GM03348 (cell line): ENCODE data around the gene GBF1.
"Not testable (repeated sequence)": the region's sequence is repeated elsewhere in the genome, so short reads cannot be mapped to it uniquely, and the experiment has no call there.

Experiments
- DNase-seq: peaks from one replicate; pipeline ENCODE4 v3.0.0; 2012; ENCODE audit warnings: low spot score

The GBF1 gene

DNA sequence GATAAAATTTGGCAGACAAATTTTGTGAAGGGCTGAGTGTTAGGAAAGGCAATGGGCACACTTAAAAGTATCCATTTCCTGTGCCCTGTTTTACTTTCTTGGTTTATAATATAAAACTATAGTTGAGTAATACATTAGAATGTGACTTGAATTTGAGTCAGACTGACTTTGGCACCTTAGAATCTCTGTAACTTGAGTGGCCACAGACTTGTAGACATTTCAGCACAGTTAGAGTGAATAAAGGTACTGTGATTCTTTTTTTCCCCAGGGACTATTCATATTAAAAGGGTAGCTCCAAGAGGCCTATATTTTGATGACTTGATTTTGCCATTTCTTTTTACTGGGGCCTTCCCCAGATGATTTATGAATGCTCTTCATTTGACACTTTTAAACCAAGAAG, 22.4 kb downstream of the GBF1 start:
- peak; percentile 50 for DNase-seq

DNA sequence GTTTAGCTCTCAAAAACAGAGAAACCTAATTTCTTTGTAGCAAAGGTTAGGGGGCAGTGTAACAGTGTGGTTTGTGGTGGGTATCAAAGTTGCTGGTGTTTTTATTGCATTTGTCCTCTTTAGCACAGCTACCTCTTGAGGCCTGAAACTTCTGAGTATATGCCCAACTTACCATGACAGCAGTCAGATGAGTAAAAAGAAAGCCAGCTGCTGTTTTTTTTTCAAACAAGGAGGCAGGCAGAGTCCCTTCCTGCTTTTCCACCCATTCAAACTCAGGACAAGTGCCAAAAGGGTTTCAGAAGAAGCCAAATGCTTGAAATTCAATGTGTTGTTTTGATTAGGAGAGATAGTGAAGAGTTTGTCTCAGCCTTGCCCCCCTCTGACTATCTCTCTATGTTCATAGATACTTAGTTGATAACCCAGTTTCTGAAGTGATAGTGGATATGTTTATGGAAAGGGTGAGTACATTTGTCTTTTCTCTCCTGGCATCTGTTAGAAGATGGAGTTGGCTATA, 23.1 kb downstream of the GBF1 start:
- DNase-seq, result peak; percentile 26

DNA sequence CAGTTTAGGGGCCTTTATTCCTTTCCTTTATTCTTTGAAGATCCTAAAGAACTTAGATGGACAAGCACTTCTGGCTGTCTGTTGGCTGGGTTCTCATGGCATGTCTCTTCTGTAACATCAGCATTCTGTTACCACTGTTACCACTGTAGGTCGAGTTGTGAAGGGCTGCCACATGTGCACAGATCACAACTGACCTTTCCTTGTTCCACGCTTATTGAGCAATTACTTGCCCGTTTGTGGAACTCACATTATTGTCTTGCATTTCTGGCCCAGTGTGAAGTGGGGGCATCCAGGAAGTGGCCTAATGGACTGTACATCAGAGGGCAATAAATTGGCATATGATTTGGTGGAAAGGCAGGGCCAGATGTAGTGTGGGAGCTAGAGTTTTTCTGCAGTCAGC, 23.7 kb downstream of the GBF1 start:
- DNase-seq, result no peak

DNA sequence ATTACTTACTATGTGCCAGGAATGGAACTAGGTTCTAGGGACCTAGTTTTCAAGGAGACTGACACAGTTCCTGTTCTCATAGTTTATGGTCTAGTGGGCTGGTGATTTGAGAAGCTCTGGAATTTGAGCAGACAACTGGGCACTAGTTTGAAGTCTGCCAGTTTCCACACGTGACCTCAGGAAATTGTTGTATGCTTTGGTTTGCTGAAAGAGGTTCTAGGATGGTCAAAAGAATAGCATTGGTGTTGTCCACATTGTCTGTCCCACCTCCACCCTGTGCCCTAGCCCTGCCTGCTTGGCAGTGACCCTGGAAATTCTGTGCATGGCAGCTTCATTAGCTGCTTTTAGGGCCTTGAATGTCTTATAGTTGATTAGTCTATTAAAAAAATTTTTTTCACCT, 28.7 kb downstream of the GBF1 start:
- peak; percentile 11 for DNase-seq

DNA sequence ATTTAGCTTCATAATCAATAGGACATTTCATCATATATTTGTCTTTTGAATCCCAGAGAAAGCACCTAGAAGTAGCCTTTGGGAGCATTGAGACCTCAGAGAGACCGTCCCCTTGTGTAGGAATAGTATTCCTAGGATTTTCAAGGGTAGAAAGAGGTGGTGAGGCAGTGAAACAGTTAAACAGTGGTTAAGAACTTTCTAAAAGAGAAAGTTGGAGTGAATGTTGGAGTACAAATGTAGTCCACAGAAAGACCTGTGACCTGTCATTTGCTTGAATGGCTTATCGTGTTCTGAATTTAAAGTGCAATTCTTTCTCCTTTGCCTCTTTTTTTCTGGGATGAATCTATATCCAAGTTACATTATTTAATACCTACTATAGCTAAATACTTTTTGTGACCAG, 30.0 kb downstream of the GBF1 start:
- DNase-seq, result no peak

DNA sequence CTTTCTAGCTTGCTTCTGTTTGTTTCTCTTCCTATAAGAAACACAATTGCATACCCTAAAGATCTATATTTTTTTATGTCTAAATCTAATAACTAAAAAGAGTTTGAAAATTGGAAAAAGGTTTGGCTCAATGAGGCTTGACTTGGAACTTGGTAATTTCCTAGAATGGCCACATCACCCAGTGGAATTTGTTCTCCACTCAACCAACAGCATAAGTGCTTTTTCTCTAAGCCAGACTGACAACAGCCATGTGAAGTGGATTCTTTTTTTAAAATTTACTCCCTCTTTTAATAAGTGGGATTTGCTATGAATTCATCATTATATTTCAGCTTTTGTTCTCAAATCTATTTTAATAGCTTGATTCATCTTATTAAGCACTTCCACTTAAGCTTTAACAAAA, 33.8 kb downstream of the GBF1 start:
- DNase-seq, result no peak

DNA sequence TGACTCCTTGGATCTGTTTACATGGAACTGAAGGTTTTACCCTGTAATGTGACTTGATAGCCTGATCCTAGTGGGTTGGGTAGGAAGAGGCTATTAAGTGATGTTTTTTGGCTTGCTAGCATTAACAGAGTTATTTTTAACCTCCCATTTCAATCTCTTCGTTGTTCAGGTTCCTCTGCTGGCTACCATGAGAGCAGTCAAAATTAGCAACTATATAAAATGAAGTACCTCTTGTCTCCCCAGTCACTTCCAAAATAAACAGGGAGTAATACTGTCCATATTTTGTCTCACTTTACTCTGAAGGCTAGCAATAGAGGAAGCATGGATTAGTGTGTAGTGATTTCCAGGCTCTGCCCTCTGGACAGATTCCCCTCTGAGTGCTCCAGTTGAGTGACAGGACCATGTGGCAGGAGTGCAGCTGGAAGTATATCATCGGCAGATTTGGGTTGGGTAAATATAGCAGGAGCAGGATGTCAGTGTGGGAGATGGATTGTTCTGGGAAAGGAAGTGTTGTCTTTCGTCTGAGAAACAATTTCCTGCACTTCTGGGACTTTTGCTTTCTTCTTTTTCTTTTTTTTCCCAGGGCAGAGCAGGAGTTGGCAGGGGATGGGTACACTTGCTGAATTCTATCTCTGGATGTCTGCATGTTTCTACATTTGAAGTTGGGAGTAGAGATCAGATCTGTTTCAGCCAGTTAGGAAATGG, 35.2 kb downstream of the GBF1 start:
- peak; percentile 20 for DNase-seq

DNA sequence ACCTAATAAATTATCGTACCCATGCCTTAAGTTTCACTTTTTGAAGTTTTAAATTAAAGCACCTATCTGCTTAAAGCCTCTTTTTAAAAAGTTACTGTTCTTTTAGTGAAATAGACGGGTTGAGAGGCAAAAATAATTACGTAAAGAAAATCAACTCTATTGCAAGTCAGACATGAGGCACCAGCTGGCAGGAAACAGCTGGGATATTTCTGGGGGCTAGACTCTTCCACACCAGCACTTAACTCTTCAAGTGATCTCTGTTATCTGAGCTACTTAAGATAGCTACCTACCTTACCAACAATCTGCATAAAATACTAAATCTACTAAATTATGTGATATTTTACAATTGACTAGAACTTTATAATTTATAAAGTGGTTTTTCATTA, 35.8 kb downstream of the GBF1 start:
- DNase-seq, result peak; percentile 14

DNA sequence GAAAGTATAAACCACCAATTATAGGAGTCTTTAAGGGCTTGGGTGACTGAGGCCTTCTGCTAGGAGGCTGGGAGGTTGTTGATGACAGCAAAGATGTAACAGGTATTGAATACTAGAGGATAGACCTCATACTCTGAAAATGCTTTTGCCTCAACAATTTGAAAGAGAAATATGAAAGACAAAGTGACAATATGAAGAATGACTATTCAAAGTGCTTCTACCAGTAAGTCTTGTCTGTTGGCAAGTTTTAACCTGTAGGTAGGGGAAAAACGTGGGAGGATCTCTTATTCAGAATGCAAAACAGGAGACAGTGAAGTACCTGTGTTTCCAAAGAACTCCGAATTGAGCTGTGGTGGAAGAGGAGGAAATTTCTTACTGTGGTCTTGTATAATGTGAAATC, 38.2 kb downstream of the GBF1 start:
- DNase-seq, result no peak

DNA sequence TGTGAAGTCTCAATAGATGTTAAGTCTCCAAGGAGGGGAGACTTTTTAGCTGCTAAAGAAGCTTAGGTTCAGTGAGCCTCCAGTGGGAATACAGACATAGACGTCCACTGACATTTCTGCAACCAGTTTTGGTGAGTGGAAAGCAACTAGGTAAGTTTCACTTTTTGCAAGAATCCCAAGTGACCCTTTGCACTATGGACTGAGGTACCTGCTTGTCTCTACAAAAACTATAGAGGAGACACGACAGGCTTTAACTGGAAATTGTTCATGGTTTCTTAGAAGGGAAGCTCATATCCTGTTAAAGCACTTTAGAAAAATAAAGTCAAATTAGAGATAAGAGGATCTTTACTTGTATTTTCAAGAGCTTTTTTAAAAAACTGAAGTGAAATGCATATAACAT, 38.6 kb downstream of the GBF1 start:
- no peak for DNase-seq

DNA sequence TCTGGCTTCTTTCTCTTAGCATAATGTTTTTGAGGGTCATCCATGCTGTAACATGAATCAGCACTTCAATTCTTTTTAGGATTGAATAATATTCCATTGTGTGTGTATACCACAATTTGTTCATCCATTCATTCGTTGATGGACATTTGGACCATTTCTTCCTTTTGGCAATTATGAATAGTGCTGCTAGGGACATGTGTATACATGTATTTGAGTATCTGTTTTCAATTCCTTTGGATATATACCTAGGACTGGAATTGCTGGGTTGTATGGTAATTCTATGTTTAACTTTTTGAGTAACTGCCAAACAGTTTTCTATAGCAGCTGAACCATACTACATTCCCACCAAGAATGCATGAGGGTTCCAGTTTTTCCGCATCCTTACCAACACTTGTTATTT, 39.2 kb downstream of the GBF1 start:
- DNase-seq, result no peak

DNA sequence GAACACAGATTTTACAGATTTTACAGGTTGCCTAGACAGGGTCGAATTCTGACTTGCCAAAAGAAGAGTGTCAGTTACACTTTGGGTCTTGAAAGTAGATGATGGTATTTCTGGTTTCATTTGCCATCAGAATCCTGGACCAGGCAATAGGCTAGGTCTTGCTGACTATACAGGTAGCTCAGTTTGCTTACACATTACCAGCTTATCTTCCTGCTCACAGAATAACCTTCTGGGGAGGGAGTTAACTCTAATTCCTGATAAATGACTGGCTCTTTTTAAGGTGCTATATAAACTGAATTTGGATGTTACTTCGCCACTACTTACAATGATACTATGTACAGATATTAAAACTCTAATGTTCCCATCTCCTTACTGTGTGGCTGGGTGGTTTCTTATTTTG, 39.8 kb downstream of the GBF1 start:
- DNase-seq, result no peak

DNA sequence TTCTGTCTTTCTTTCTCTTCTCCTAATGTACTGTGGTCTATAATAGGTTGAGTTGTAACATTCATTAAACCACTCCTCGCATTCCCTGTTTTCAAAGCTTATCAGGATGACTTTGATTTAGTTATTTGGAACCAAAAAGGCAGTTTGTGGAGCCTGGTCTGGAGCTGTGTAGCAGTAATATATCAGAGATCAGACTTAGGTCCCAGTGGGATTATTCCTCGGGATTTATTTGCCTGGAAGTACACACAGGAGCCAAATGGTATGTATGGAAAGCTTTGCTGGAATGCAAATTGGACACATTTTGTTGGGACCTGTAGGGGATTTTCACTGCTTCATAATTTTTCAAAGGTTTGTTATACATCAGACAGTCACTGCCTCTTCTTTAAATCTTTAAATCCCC, 40.9 kb downstream of the GBF1 start:
- DNase-seq, result no peak

DNA sequence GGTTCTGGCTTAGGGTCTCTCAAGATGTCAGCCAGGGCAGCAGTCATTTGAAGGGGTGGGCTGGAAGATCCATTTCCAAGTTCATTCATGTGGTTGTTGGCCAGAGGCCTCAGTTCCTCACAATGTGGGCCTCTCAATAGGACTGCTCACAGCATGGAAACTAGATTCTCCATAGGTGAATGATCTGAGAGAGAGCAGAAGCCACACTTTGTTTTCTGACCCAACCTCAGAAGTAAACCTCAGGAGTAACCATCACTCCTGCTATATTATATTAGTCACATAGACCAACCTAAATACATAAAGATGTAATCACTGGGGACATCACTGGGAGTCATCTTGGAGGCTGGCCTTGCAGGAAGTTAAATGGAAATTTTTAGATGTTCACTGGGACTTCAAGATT, 42.2 kb downstream of the GBF1 start:
- no peak for DNase-seq

DNA sequence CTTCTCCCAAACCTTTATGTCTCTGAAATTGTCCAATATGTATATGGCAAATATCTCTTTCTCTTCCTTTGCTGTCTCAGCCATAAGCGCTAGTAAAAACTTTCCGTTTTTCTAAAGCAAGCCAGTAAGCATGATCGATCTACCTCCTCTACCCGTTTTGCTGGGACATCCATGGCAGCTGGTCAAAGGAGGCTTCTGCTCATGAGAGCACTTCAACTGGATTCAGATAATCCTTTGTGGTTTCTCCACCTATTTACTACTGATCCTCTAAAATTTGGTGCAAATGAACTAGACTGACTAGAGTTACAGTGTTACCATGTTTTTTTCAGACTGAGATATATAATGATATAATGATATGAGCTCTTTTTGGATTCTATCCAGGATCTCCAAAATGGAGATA, 42.7 kb downstream of the GBF1 start:
- DNase-seq, result no peak

DNA sequence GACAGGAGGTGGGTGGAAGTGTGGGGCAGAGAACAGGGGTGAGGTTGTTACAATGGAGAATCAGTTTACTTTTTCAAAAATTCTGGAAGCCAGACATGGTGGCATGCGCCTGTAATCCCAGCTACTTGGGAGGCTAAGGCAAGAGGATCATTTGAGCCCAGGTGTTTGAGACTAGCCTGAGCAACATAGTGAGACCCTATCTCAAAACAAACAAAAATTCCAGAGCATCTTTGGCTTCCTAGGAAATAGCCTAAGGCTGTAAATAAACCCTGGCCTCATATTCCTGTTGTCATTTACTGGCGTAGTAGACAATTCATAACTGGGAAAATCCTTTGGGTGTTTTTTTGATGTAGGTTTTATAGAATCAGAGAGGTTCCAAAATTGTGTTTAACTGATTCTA, 44.0 kb downstream of the GBF1 start:
- DNase-seq, result no peak

DNA sequence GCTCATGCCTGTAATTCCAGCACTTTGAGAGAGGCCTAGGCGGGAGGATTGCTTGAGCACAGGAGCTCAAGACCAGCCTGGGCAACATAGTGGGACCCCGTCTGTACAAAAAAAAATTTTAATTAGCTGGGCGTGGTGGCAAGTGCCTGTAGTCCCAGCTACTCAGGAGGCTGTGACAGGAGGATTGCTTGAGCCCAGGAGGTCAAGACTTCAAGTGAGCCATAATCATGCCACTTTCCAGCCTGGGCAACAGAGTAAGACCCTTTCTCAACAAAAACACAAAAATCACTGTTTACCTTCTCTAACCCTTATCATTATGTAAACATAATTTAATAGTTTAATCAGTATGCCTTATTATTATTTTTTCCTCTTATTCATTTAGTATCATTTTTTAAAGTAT, 44.5 kb downstream of the GBF1 start:
- no peak for DNase-seq

DNA sequence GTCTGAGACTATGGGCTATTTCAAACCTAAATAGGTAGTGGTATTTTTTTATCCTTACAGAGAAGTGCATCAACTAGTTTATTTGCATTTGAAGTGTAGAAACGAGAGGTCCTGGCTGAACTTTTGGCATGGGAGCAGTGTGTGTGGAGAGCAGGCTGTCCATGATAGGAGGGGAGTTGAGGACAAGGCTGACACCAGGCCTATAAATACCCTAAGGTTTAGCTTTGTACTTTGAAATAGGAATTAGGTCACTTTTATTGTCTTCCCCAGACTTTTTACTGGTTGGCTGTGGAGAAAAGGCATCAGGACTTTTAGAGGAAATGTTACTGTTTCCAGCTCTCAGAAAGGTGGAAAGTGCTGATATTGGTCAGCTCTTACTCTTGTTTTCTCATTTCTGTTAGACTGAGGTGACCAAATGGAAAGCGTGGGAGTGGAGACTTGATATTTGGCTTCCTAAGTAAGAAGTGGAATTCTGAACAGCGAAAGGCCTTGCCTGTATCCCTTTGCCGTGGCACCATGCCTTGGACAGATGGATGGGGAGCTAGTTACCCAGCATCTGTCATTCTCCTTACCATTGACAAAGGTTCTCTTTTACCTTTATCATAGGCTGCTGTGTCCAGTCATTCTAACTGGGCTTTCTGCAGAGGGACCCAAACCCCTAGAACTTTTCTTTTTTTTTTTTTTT, 46.0 kb downstream of the GBF1 start:
- no peak for DNase-seq

DNA sequence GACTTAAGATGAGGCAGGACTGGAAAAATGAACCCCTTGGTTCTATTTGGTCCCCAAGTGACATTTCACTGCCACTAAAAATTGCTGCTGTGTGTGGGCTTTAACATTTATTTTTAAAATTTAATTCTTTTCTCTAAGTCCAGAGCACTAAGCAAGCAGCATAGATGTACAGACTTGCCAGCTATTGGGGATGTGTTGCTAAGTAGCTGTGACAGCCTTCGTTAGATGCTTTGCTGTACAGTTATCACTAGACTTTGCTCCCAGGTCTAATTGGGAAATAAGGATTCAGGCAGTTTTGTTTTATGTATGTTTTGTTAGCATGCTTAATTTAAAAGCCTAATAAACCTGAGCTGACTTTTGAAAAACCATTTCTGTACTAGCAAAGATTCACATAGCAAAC, 51.8 kb downstream of the GBF1 start:
- no peak for DNase-seq

DNA sequence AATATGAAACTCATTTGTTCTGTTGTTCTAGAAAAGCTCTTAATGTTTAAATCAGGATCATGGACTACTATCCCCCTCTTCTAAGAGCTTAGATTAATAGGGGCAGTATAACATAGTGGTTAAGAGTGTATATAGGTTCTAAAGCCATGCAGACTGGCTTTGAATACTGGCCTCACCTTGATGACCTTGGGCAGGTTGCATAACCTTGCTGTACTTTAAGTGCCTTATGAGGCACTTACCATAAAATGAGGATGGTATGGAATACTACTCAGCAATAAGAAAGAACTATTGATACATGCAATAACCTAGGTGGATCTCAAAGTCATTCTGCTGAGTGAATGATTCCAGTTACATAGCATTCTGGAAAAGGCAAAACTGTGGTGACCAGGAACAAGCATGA, 53.6 kb downstream of the GBF1 start:
- no peak for DNase-seq

DNA sequence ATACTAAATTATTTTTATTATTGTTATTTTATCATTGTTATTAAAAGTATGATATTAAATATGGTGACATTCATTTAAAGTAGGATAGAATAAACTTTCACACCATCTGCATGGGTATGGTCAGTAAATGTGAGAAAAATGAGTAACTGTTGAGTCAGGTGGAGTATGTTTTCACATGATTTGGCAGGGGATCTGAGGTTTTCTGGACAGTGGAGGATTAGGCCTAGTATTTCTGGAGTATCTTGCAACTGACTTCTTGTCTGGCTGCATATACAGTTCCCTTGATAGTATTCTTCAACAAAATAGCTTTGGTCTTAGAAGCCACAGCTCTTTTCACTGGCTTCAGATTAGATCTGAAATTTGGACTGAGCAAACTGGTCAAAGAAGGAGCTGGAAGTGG, 54.5 kb downstream of the GBF1 start:
- peak; percentile 44 for DNase-seq

DNA sequence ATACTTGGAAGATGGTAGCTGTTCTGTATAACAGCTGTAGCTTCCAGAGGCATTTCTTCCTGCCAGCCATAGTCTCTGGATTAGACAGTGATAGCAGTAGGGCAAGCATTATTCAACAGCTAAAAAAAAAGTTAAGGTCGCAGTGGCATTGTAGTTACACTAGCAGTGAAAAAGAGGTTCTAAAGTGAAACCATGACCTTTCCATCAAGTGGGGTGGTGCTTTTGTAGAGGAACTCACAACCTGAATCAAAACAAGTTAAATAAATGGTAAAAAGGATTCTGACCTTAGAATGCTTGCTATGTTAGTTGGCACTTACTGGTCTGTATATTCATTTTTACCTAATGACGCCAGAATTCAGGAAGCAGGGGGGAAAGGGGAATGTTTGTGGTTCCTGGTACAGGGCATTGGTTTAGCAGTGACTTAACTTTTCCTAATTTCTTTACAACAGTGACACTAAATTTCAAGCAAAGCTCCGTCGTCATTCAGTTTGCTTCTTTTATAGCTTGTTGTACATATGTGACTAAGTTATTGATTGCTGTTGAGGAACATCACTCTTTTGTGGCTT, 55.0 kb downstream of the GBF1 start:
- DNase-seq, result peak; percentile 67

DNA sequence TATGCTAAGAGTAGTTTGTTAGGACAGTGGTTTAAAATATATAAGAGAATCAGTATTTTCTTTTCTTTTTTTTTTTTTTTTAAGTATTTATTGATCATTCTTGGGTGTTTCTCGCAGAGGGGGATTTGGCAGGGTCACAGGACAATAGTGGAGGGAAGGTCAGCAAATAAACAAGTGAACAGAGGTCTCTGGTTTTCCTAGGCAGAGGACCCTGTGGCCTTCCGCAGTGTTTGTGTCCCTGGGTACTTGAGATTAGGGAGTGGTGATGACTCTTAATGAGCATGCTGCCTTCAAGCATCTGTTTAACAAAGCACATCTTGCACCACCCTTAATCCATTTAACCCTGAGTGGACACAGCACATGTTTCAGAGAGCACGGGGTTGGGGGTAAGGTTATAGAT, 55.6 kb downstream of the GBF1 start:
- not testable (repeated sequence) for DNase-seq

DNA sequence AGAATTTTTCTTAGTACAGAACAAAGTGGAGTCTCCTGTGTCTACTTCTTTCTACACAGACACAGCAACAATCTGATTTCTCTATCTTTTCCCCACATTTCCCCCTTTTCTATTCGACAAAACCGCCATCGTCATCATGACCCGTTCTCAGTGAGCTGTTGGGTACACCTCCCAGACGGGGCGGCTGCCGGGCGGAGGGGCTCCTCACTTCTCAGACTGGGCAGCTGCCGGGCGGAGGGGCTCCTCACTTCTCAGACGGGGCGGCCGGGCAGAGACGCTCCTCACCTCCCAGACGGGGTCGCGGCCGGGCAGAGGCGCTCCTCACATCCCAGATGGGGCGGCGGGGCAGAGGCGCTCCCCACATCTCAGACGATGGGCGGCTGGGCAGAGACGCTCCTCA, 56.0 kb downstream of the GBF1 start:
- DNase-seq, result not testable (repeated sequence)
